ENCODE results near the gene NEK9. TPM values are rescaled to one million over a fixed set of nuclear protein-coding genes. Genes with fewer than 3 reads are reported as not detected.
"Not testable (repeated sequence)": the region's sequence is repeated elsewhere in the genome, so short reads cannot be mapped to it uniquely, and the experiment has no call there.

Gene NEK9
- polyA plus RNA-seq, 1 experiment, result 82.3 TPM

GRCh38 chr14:75155169-75155568 is 28.3 kb upstream of the NEK9 start:
- CTCF ChIA-PET, result interaction anchor here (0.9 kb wide), 1 partner anchor 29 kb away, joined by 3 read pairs; no protein-coding TSS in a partner anchor
- POLR2A ChIA-PET, result no interaction called here
- H3K4me3 ChIP-seq (ENCODE audit: low read depth, low read length), result no peak overlapping the region

GRCh38 chr14:75153295-75153694 is 26.4 kb upstream of the NEK9 start:
- TF ChIP-seq CTCF (IDR thresholded peaks at IDR 0.05; ENCODE audit: low read depth, low read length), result no peak
- no peaks in the 10 kb centered on the region for H3K27me3 ChIP-seq (ENCODE audit: control insufficient read depth, insufficient read depth, low read length)
- no peak for DNase-seq (ENCODE audit: low read depth, low spot score)
- CTCF ChIA-PET, result interaction anchor here (0.5 to 1.3 kb wide), 3 partner anchors 146 to 247 kb away, joined by 3 read pairs; no protein-coding TSS in a partner anchor
- no peaks in the 10 kb centered on the region for H3K9me3 ChIP-seq (ENCODE audit: control insufficient read depth, insufficient read depth, low read length)
- POLR2A ChIA-PET, result no interaction called here
- H3K4me3 ChIP-seq (ENCODE audit: low read depth, low read length), result no peak overlapping the region
- H3K27ac ChIP-seq (ENCODE audit: low read depth, low read length), result no peak overlapping the region

More at GRCh38 chr14:75155169-75155568, 28.3 kb upstream of the NEK9 start:
- Histone ChIP-seq H3K9me3 (ENCODE audit: control insufficient read depth, insufficient read depth, low read length) (no peaks in the 10 kb centered on the region), H3K27me3 (ENCODE audit: control insufficient read depth, insufficient read depth, low read length) (no peaks in the 10 kb centered on the region), H3K27ac (ENCODE audit: low read depth, low read length) (no peak overlapping the region)
- TF ChIP-seq CTCF (IDR thresholded peaks at IDR 0.05; ENCODE audit: low read depth, low read length), result no peak
- DNase-seq (ENCODE audit: low read depth, low spot score), result no peak

GRCh38 chr14:75151851-75152250 is 25.0 kb upstream of the NEK9 start:
- Histone ChIP-seq H3K9me3 (ENCODE audit: control insufficient read depth, insufficient read depth, low read length) (no peaks in the 10 kb centered on the region), H3K27me3 (ENCODE audit: control insufficient read depth, insufficient read depth, low read length) (no peaks in the 10 kb centered on the region), H3K27ac (ENCODE audit: low read depth, low read length) (no peak overlapping the region), H3K4me3 (ENCODE audit: low read depth, low read length) (no peak overlapping the region)
- CTCF ChIA-PET, result no interaction called here
- no peak for DNase-seq (ENCODE audit: low read depth, low spot score)
- TF ChIP-seq CTCF (IDR thresholded peaks at IDR 0.05; ENCODE audit: low read depth, low read length), result no peak
- POLR2A ChIA-PET, result no interaction called here

GRCh38 chr14:75150637-75151036 is 23.8 kb upstream of the NEK9 start:
- POLR2A ChIA-PET; CTCF ChIA-PET; H3K9me3 ChIP-seq (ENCODE audit: control insufficient read depth, insufficient read depth, low read length); H3K27ac ChIP-seq (ENCODE audit: low read depth, low read length); H3K4me3 ChIP-seq (ENCODE audit: low read depth, low read length); DNase-seq (ENCODE audit: low read depth, low spot score); H3K27me3 ChIP-seq (ENCODE audit: control insufficient read depth, insufficient read depth, low read length): not testable (repeated sequence)

GRCh38 chr14:75150150-75150549 is 23.3 kb upstream of the NEK9 start:
- H3K9me3 ChIP-seq (ENCODE audit: control insufficient read depth, insufficient read depth, low read length), result no peaks in the 10 kb centered on the region
- ChIA-PET POLR2A (no interaction called here), CTCF (no interaction called here)
- H3K27ac ChIP-seq (ENCODE audit: low read depth, low read length), result no peak overlapping the region
- TF ChIP-seq CTCF (IDR thresholded peaks at IDR 0.05; ENCODE audit: low read depth, low read length), result no peak
- DNase-seq (ENCODE audit: low read depth, low spot score), result no peak
- no peak overlapping the region for H3K4me3 ChIP-seq (ENCODE audit: low read depth, low read length)
- no peaks in the 10 kb centered on the region for H3K27me3 ChIP-seq (ENCODE audit: control insufficient read depth, insufficient read depth, low read length)
